IMR-90 (cell line): ENCODE results near the gene BMP2K. TPM values are rescaled to one million over a fixed set of nuclear protein-coding genes. Genes with fewer than 3 reads are reported as not detected.

ENCODE experiments used
- ATAC-seq: fragments of 200-7000 bp; cut with Tn5 transposase; 2 replicates; pipeline ENCODE4 v1.9.1; 2020; ENCODE audit warnings: low read depth, mild to moderate bottlenecking, moderate library complexity
- BruUV-seq: library from RNA; stranded (reverse); fragments of 400-500 nt; replicated peaks from 2 replicates; lab custom pipeline; 2021; lab: Mats Ljungman, UMichigan
- CTCF ChIA-PET: fragments of 300-600 bp; formaldehyde crosslinking; extraction: SDS; loops from one replicate; lab custom pipeline; 2021; ENCODE audit warnings: antibody characterized with exemption; lab: Yijun Ruan, JAX
- POLR2A ChIA-PET: fragments of 300-600 bp; sonication (Branson Sonifier 250); formaldehyde crosslinking; loops from one replicate; lab custom pipeline; 2022; ENCODE audit warnings: antibody characterized with exemption; ENCODE audit not compliant: unreplicated experiment; lab: Charles Lee
- DNase-seq: peaks from one replicate; pipeline ENCODE4 v3.0.0; 2013
- H2AFZ ChIP-seq: replicated peaks from 2 replicates; pipeline ENCODE3; 2013; ENCODE audit warnings: low read length, mild to moderate bottlenecking; ENCODE audit not compliant: poor library complexity
- H2AK5ac ChIP-seq: 2 replicates; pipeline ENCODE4 v1.6.1; 2013; ENCODE audit warnings: low read depth, low read length, inconsistent platforms
- H2AK9ac ChIP-seq: replicated peaks from 2 replicates; pipeline ENCODE3; 2013; ENCODE audit warnings: mild to moderate bottlenecking, low read depth, low read length, moderate library complexity; ENCODE audit not compliant: poor library complexity
- H2BK120ac ChIP-seq: 2 replicates; pipeline ENCODE4 v1.6.1; 2013; ENCODE audit warnings: low read depth, low read length, inconsistent platforms
- H2BK15ac ChIP-seq: 3 replicates; pipeline ENCODE4 v1.6.1; 2013; ENCODE audit warnings: low read depth, low read length, inconsistent platforms
- H2BK20ac ChIP-seq: 2 replicates; pipeline ENCODE4 v1.6.1; 2013; ENCODE audit warnings: low read depth, mild to moderate bottlenecking, inconsistent platforms, low read length, moderate library complexity
- H2BK5ac ChIP-seq: 2 replicates; pipeline ENCODE4 v1.6.1; 2013; ENCODE audit warnings: mild to moderate bottlenecking, low read depth, low read length, inconsistent platforms; ENCODE audit not compliant: poor library complexity, severe bottlenecking
- H3K14ac ChIP-seq: replicated peaks from 2 replicates; pipeline ENCODE4 v1.6.1; 2013; ENCODE audit warnings: low read depth, low read length, inconsistent platforms
- H3K18ac ChIP-seq: 2 replicates; pipeline ENCODE4 v1.6.1; 2013; ENCODE audit warnings: low read depth, low read length, control low read depth
- H3K23ac ChIP-seq: 2 replicates; pipeline ENCODE4 v1.6.1; 2013; ENCODE audit warnings: low read depth, low read length, inconsistent platforms
- H3K27ac ChIP-seq: 2 replicates; pipeline ENCODE4 v1.5.1; 2013; ENCODE audit warnings: mild to moderate bottlenecking, control low read depth, low read length; ENCODE audit not compliant: insufficient read depth
- H3K27me3 ChIP-seq: 2 replicates; pipeline ENCODE4 v1.6.1; 2013; ENCODE audit warnings: low read length; ENCODE audit not compliant: control insufficient read depth, insufficient read depth
- H3K36me3 ChIP-seq: 2 replicates; pipeline ENCODE4 v1.6.1; 2013; ENCODE audit warnings: low read length, mixed read lengths; ENCODE audit not compliant: control insufficient read depth, insufficient read depth
- H3K4ac ChIP-seq: 2 replicates; pipeline ENCODE4 v1.6.1; 2013; ENCODE audit warnings: low read depth, low read length, inconsistent platforms
- H3K4me1 ChIP-seq: 2 replicates; pipeline ENCODE4 v1.6.1; 2013; ENCODE audit warnings: low read length, mixed read lengths; ENCODE audit not compliant: control insufficient read depth, insufficient read depth
- H3K4me2 ChIP-seq: 2 replicates; pipeline ENCODE4 v1.6.1; 2013; ENCODE audit warnings: low read depth, mild to moderate bottlenecking, control low read depth, low read length, moderate library complexity
- H3K4me3 ChIP-seq: 2 replicates; pipeline ENCODE4 v1.5.1; 2013; ENCODE audit warnings: low read depth, mild to moderate bottlenecking, control low read depth, low read length, moderate library complexity; ENCODE audit not compliant: insufficient read depth
- H3K56ac ChIP-seq: 2 replicates; pipeline ENCODE4 v1.6.1; 2013; ENCODE audit warnings: low read length, inconsistent platforms; ENCODE audit not compliant: insufficient read depth; ENCODE audit errors: extremely low read depth
- H3K79me1 ChIP-seq, 2 experiments: 2 replicates each; pipeline ENCODE4 v1.6.1; 2013; ENCODE audit warnings: low read length in 2 of 2, inconsistent platforms in 1 of 2, low read depth in 1 of 2
- H3K9ac ChIP-seq: 2 replicates; pipeline ENCODE4 v1.6.1; 2013; ENCODE audit warnings: low read depth, low read length, control low read depth
- H3K9me1 ChIP-seq: 2 replicates; pipeline ENCODE4 v1.6.1; 2013; ENCODE audit warnings: low read length, inconsistent platforms; ENCODE audit not compliant: insufficient read depth
- H3K9me3 ChIP-seq: 2 replicates; pipeline ENCODE4 v1.6.1; 2013; ENCODE audit warnings: low read length; ENCODE audit not compliant: control insufficient read depth, insufficient read depth
- H4K20me1 ChIP-seq: 2 replicates; pipeline ENCODE4 v1.6.1; 2013; ENCODE audit warnings: low read length, inconsistent platforms; ENCODE audit not compliant: insufficient read depth
- H4K5ac ChIP-seq: 2 replicates; pipeline ENCODE4 v1.6.1; 2013; ENCODE audit warnings: mild to moderate bottlenecking, low read depth, low read length, control low read depth
- H4K8ac ChIP-seq, 2 experiments: 2 replicates each; pipeline ENCODE4 v1.6.1; 2013; ENCODE audit warnings: low read depth in 2 of 2, low read length in 2 of 2, control low read depth in 1 of 2, inconsistent platforms in 1 of 2
- H4K91ac ChIP-seq: 2 replicates; pipeline ENCODE4 v1.6.1; 2013; ENCODE audit warnings: low read depth, low read length, inconsistent platforms; ENCODE audit not compliant: insufficient read depth
- BHLHE40 ChIP-seq: fragments of 150-350 bp; IDR thresholded peaks from 2 replicates; pipeline ENCODE4 v1.6.1; 2016; ENCODE audit warnings: mild to moderate bottlenecking, low read depth, low read length
- CEBPB ChIP-seq: IDR thresholded peaks from 2 replicates; pipeline ENCODE4 v1.6.1; 2012; ENCODE audit warnings: low read depth, low read length, improper control_type of control experiment
- CTCF ChIP-seq: conservative IDR thresholded peaks from 2 replicates; pipeline ENCODE4 v1.5.1; 2012; ENCODE audit warnings: mild to moderate bottlenecking, low read depth, low read length, improper control_type of control experiment
- FOS ChIP-seq: fragments of 150-350 bp; IDR thresholded peaks from 2 replicates; pipeline ENCODE4 v1.6.1; 2016; ENCODE audit warnings: low read depth, low read length
- MAFK ChIP-seq: IDR thresholded peaks from 2 replicates; pipeline ENCODE4 v1.6.1; 2012; ENCODE audit warnings: low read depth, low read length, improper control_type of control experiment
- MXI1 ChIP-seq: IDR thresholded peaks from 2 replicates; pipeline ENCODE4 v1.6.1; 2012; ENCODE audit warnings: low read depth, mild to moderate bottlenecking, low read length, moderate library complexity, borderline replicate concordance
- NFE2L2 ChIP-seq: fragments of 150-350 bp; IDR thresholded peaks from 2 replicates; pipeline ENCODE4 v1.6.1; 2016; ENCODE audit warnings: low read depth, mild to moderate bottlenecking, low read length
- POLR2A ChIP-seq: IDR thresholded peaks from 2 replicates; pipeline ENCODE4 v1.6.1; 2012; ENCODE audit warnings: mild to moderate bottlenecking, low read depth, low read length
- RAD21 ChIP-seq: IDR thresholded peaks from 2 replicates; pipeline ENCODE4 v1.6.1; 2012; ENCODE audit warnings: low read length, improper control_type of control experiment
- RCOR1 ChIP-seq: IDR thresholded peaks from 2 replicates; pipeline ENCODE4 v1.6.1; 2012; ENCODE audit warnings: mild to moderate bottlenecking, low read length, improper control_type of control experiment; ENCODE audit not compliant: insufficient replicate concordance
- SMC3 ChIP-seq: fragments of 150-350 bp; IDR thresholded peaks from 2 replicates; pipeline ENCODE4 v1.6.1; 2016; ENCODE audit warnings: low read depth, mild to moderate bottlenecking, antibody characterized with exemption, low read length, moderate library complexity
- USF2 ChIP-seq: fragments of 150-350 bp; IDR thresholded peaks from 2 replicates; pipeline ENCODE4 v1.6.1; 2017; ENCODE audit warnings: mild to moderate bottlenecking, antibody characterized with exemption, low read length, low read depth
- WGBS, 2 experiments: methylation state at CpG; one replicate each; pipeline versions ENCODE4 v1.1.5 to v1.1.7; 2013; ENCODE audit warnings: missing lambda C conversion rate in 2 of 2; ENCODE audit not compliant: insufficient read length in 1 of 2; ENCODE audit errors: extremely low coverage in 2 of 2; 5-methylcytosine and 5-hydroxymethylcytosine counted together
- dilution Hi-C: fragments of 300-500 bp; cut with HindIII; formaldehyde crosslinking; loops from one replicate; pipeline ENCODE4 v1.14.3; 2018; ENCODE audit warnings: low sequenced_read_pairs; ENCODE audit not compliant: unreplicated experiment
- in situ Hi-C: fragments of 300-500 bp; cut with MboI; formaldehyde crosslinking; loops from 3 replicates; pipeline ENCODE4 v1.14.3; 2019; ENCODE audit warnings: low sequenced_read_pairs, inconsistent platforms, mixed read lengths
- intact Hi-C: fragments of 100-400 bp; cut with micrococcal nuclease; formaldehyde crosslinking; loops from 2 replicates; pipeline ENCODE4 v1.10.0; 2022
- polyA plus RNA-seq, 3 experiments: library from polyadenylated mRNA; depleted of rRNA; stranded (reverse); fragments of >200 nt; gene quantifications; 2 replicates each; pipeline ENCODE4 v1.2.3, GENCODE V29; 2012; ENCODE audit warnings: low replicate concordance in 1 of 3
- total RNA-seq: library from RNA; depleted of rRNA; stranded (reverse); fragments of >200 nt; gene quantifications from 2 replicates; pipeline ENCODE4 v1.2.3, GENCODE V29; 2012
- TF ChIP-seq, protein P1 (sequence below): fragments of 150-350 bp; IDR thresholded peaks from 2 replicates; pipeline ENCODE4 v1.6.1; 2016; ENCODE audit warnings: low read depth, mild to moderate bottlenecking, low read length, moderate library complexity, borderline replicate concordance

The BMP2K gene
- total and polyA plus RNA-seq, 2 of the 4 experiments (the other 2 are of a cell fraction) = 15.8 to 46.1 TPM

DNA sequence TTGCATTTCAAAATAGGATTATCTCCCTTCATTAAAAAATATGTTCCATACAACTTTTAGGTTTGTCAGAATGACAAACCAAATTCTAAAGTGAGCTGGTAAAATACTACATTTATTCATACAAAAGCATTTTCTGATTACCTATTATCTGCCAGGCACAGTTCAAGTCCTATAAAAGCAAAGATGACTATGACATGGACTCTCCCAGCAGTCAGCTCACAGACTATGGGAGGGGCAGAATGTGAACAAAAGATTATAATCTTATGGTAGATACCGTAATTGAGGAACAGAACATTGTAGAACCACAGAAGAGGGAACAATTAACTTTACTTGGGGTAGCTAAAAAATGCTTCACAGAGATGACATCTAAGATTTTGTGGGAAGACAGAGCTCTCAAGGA lies 150.7 kb downstream of the BMP2K start:
- H3K4me3 ChIP-seq = no peak overlapping the region
- no peak overlapping the region for H3K4ac ChIP-seq
- H2BK120ac ChIP-seq = no peak overlapping the region
- no peaks in the 10 kb centered on the region for H3K27me3 ChIP-seq
- no peak overlapping the region for H4K8ac ChIP-seq
- 100% methylated on average over 1 of the region's 1 CpG; no CpG with 5 or more reads in 1 of the 2 experiments for WGBS, 2 experiments
- no peak for DNase-seq
- no peak for ATAC-seq
- H2BK20ac ChIP-seq = no peak overlapping the region
- H3K36me3 ChIP-seq = peaks cover 11% of the 10 kb centered on the region
- H4K20me1 ChIP-seq = no peaks in the 10 kb centered on the region
- in situ Hi-C loops = loop anchor here (25.0 kb wide), 1 partner anchor 1410 kb away; the partner anchor contains the start of gene CFAP299
- TF ChIP-seq USF2 (no peak), CEBPB (no peak), BHLHE40 (no peak), NFE2L2 (no peak), MAFK (no peak), RAD21 (no peak), RCOR1 (no peak), MXI1 (no peak), SMC3 (no peak), FOS (no peak), CTCF (no peak), POLR2A (no peak)
- TF ChIP-seq, protein P1, sequence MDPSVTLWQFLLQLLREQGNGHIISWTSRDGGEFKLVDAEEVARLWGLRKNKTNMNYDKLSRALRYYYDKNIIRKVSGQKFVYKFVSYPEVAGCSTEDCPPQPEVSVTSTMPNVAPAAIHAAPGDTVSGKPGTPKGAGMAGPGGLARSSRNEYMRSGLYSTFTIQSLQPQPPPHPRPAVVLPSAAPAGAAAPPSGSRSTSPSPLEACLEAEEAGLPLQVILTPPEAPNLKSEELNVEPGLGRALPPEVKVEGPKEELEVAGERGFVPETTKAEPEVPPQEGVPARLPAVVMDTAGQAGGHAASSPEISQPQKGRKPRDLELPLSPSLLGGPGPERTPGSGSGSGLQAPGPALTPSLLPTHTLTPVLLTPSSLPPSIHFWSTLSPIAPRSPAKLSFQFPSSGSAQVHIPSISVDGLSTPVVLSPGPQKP = no peak
- no peak overlapping the region for H3K9ac ChIP-seq
- peaks cover 2% of the 10 kb centered on the region; the same call in 1 of the 2 replicates for H3K4me1 ChIP-seq
- dilution Hi-C loops = no loop called here
- H3K9me3 ChIP-seq = no peaks in the 10 kb centered on the region
- H3K18ac ChIP-seq = no peak overlapping the region
- H2BK15ac ChIP-seq = no peak overlapping the region
- no peak overlapping the region for H2AK5ac ChIP-seq
- no peak overlapping the region for H4K5ac ChIP-seq
- no peak overlapping the region for H3K27ac ChIP-seq
- no peak overlapping the region for H3K4me2 ChIP-seq
- H2AFZ ChIP-seq = no peak overlapping the region
- intact Hi-C loops = loop anchor here (10.0 kb wide), 1 partner anchor 312 kb away; no protein-coding TSS in a partner anchor
- ChIA-PET POLR2A (no interaction called here), CTCF (interaction anchor here (1.1 kb wide), 1 partner anchor 12 kb away, joined by 3 read pairs; no protein-coding TSS in a partner anchor)
- no peak overlapping the region for H3K56ac ChIP-seq
- no peak overlapping the region for H4K91ac ChIP-seq
- BruUV-seq = no TSS peak
- H3K23ac ChIP-seq = no peak overlapping the region
- no peak overlapping the region for H2BK5ac ChIP-seq
- no peak overlapping the region for H2AK9ac ChIP-seq
- H3K14ac ChIP-seq = no peak overlapping the region
- no peaks in the 10 kb centered on the region for H3K9me1 ChIP-seq
- no peaks in the 10 kb centered on the region for H3K79me1 ChIP-seq
